Measurements from ENCODE around the gene FAM83C. TPM values are rescaled to one million over a fixed set of nuclear protein-coding genes. Genes with fewer than 3 reads are reported as not detected.

The FAM83C gene
- total and polyA plus RNA-seq, 9 of the 15 experiments (the other 6 are each of a cell fraction or from before 2014, with no cell fraction given), result not detected

- peak; percentile 18; the same call in 1 of the 2 replicates for TF ChIP-seq TFAP4 (CRISPR knock-in tag; IDR thresholded peaks at IDR 0.05; ENCODE audit: borderline replicate concordance)
- 0 out of 2 replicates have a peak, but pooled peaks have one; percentile 36 for TF ChIP-seq ZBTB9 (CRISPR knock-in tag; IDR thresholded peaks at IDR 0.05)
- no peak for TF ChIP-seq ZNF740 (CRISPR knock-in tag; IDR thresholded peaks at IDR 0.05)
- no peak for TF ChIP-seq ZNF740 (tag; IDR thresholded peaks at IDR 0.05)
- no peak for TF ChIP-seq SP2 (IDR thresholded peaks at IDR 0.05; ENCODE audit: extremely low read depth, low read depth, low read length, poor library complexity, severe bottlenecking)
- TF ChIP-seq IFI16 (CRISPR knock-in tag; IDR thresholded peaks at IDR 0.05), result no peak
- TF ChIP-seq TEAD4 (IDR thresholded peaks at IDR 0.05; ENCODE audit: low read length), result no peak
- no peak for TF ChIP-seq TEAD4 (CRISPR knock-in tag; IDR thresholded peaks at IDR 0.05; ENCODE audit: borderline replicate concordance)
- no peak for TF ChIP-seq ZNF436 (CRISPR knock-in tag; IDR thresholded peaks at IDR 0.05)
- TF ChIP-seq ZFX (CRISPR knock-in tag; IDR thresholded peaks at IDR 0.05), result no peak
- no peak for TF ChIP-seq NR3C1 (CRISPR knock-in tag; IDR thresholded peaks at IDR 0.05)
- no peak for TF ChIP-seq FOSL1 (tag; conservative IDR thresholded peaks at IDR 0.05)
- no peak for TF ChIP-seq SAFB2 (IDR thresholded peaks at IDR 0.05; ENCODE audit: borderline replicate concordance, low read depth, low read length, severe bottlenecking)
- TF ChIP-seq GTF3C2 (IDR thresholded peaks at IDR 0.05; ENCODE audit: borderline replicate concordance, extremely low read depth, insufficient read length), result no peak
- TF ChIP-seq RBM17 (IDR thresholded peaks at IDR 0.05; ENCODE audit: borderline replicate concordance, low read depth, low read length), result no peak
- TF ChIP-seq HMGXB4 (CRISPR knock-in tag; IDR thresholded peaks at IDR 0.05), result peak; percentile 61; the same call in 1 of the 2 replicates
- no peak for TF ChIP-seq RCOR1 (IDR thresholded peaks at IDR 0.05; ENCODE audit: borderline replicate concordance in 1 of 2, low read depth in 2 of 2, low read length in 2 of 2)
- no peak for TF ChIP-seq PCBP1 (IDR thresholded peaks at IDR 0.05; ENCODE audit: low read depth, low read length, poor library complexity, severe bottlenecking)
These were observed 14.5 kb downstream of the FAM83C start, which contains the start of gene MMP24OS (continued) for GRCh38 chr20:35277531-35278395.
